ENCODE results near the gene RPL29.
"Not testable (repeated sequence)": the region's sequence is repeated elsewhere in the genome, so short reads cannot be mapped to it uniquely, and the experiment has no call there.

Gene RPL29

GRCh38 chr3:51995346-51996163 is at the start of gene RPL29:
Gene RPL29 (minus strand): TSS chr3:51995895. CDS start chr3:51995461, 434 bp downstream.
- peak; percentile 98 for FAIRE-seq

GRCh38 chr3:52044869-52045619 is 49.3 kb upstream of the RPL29 start:
- FAIRE-seq, result no peak

- no peak for FAIRE-seq
Observed at GRCh38 chr3:52043750-52044149, 48.1 kb upstream of the RPL29 start.

DNA sequence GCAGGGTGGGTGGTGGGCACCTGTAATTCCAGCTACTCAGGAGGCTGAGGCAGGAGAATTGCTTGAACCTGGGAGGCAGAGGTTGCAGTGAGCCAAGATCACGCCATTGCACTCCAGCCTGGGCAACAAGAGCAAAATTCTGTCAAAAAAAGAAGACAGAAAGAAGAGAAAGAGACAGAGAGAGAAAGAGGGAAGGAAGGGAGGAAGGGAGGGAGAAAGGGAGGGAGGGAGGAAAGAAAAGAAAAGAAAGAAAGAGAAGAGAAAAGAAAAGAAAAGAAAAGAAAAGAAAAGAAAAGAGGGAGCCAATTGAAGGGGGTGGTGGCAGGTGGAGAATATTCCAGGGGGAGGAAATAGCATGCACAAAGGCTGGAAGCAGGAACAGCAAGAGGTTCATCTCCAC is 47.3 kb upstream of the RPL29 start:
- FAIRE-seq, result not testable (repeated sequence)

GRCh38 chr3:52041118-52041731 is 45.5 kb upstream of the RPL29 start:
- no peak for FAIRE-seq

- no peak for FAIRE-seq
Observed at GRCh38 chr3:52040600-52040999, 44.9 kb upstream of the RPL29 start.

GRCh38 chr3:52039846-52040245 is 44.2 kb upstream of the RPL29 start:
- no peak for FAIRE-seq

- no peak for FAIRE-seq
Observed at GRCh38 chr3:52039426-52039825, 43.7 kb upstream of the RPL29 start.

DNA sequence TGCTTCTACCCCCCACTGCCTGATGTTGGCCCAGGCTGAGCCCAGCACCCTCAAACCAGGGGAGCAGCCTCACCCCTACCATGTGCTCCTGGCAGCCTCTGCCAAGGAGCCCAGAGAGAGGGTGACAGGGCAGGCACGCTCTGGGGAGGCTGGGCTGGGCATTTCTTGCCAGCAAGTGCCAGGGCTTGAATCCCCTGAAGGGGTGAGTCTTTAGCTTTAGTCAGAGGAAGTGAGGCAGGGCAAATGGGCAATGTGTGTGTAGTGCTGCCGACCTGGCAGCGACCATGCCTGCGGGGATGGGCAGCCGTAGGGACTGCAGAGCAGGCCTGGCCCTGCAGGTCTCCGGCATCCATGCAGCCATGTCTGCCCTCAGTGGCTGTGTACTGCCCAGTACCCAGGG is 42.5 kb upstream of the RPL29 start:
- FAIRE-seq, result no peak

DNA sequence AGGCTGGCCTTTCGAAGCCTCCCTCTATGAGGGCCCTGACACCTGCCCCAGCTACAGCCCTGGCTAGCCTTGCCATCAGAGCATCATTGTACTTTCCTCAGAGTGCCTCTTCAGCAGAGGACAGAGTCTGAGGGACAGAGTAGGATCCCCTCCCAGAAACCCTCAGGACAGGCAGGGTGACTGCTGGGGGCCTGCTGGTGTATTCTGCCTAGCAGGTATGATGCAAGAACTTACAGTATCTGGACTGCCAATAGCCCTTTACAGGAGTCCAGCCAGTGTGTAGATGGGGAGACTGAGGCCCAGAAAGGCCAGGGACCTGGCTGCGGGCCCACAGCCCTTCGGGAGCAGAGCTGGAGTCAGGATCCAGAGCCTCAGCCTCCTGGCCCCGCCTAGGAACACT is 41.6 kb upstream of the RPL29 start:
- FAIRE-seq, result no peak

DNA sequence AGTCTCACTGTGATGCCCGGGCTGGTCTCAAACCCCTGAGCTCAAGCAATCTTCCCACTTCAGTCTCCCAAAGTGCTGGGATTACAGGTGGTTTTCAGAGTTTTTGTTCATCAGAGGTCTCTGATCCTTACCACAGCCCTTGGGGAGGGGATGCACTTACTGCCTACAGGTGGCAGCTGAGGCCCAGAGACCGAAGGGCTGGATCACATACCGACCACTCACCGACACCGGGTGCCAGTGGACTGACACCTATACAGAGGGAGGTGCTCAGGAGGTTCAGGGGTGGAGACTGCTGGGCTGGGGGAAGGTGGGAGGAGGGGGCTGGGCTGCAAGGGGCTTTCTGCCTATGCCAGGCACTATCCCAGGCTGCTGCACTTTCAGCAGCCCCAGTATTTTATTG is 41.1 kb upstream of the RPL29 start:
- no peak for FAIRE-seq

DNA sequence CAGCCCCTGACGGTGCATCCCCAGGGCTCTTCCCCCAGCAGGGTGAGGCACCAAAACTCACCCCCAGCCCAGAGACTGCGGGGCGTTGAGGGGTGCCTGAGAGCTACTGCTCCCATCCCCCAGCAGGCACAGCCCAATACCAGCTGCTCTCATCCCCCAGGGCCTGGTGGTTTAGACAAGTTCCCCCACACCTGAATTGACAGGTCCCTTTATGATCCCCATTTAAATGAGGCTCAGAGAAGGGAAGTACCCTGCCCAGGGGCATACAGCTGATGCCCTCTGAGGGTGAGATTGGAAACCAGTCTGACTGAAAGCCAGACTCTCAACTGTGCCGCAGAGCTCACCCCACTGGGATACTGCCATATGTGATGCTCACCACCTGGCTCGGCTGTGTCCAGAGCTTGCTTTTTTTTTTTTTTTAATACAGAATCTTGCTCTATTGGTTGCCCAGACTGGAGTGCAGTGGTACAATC is 40.6 kb upstream of the RPL29 start:
- no peak for FAIRE-seq

GRCh38 chr3:52034651-52035050 is 39.0 kb upstream of the RPL29 start:
- FAIRE-seq, result no peak

- no peak for FAIRE-seq
Observed at GRCh38 chr3:52034212-52034611, 38.5 kb upstream of the RPL29 start.

DNA sequence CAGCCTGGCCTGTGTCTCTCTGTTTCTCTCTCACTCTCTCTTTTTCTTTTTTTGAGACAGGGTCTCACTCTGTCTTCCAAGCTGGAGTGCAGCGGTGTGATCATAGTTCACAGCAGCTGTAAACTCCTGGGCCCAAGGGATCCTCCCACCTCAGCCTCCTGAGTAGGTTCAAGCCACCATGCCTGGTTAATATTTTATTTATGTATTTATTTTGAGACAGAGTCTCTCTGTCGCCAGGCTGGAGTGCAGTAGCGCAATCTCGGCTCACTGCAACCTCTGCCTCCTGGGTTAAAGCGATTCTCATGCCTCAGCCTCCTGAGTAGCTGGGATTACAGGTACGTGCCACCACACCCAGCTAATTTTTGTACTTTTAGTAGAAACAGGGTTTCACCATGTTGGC is 38.1 kb upstream of the RPL29 start:
- FAIRE-seq, result not testable (repeated sequence)

DNA sequence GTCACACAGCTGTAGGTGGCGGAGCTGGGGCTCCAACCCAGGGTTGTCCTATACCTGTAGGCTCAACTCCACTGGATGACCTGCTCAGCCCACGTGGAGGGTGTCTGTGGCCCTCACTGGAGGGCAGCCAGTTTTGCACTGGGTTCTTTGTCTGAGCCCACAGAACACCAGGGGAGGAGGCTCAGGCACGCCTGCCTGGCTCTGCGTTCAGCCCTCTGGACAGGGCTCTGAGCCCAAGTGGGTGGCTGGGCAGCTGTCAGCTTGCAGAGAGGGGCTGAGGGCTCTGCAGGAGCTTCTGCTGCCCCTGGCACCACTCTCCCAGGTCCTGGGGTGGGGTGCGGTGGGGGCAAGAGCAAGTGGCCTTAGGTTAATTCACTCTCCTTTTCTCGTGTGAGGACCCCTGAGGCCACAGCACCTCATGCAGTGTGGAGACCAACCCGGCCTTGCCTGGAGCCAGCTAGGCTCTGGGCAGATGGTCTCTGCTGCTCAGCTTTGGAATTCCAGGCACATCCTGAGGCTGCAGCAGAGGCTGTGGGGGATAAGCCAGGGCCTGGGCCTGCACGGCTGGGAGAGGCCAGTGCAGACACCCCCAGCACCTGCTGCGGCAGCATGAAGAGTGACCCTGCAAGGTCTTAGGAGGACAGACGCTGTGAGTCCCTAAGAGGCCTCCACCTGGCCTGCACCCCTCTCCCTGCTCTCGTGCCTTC is 37.2 kb upstream of the RPL29 start:
- FAIRE-seq, result no peak

DNA sequence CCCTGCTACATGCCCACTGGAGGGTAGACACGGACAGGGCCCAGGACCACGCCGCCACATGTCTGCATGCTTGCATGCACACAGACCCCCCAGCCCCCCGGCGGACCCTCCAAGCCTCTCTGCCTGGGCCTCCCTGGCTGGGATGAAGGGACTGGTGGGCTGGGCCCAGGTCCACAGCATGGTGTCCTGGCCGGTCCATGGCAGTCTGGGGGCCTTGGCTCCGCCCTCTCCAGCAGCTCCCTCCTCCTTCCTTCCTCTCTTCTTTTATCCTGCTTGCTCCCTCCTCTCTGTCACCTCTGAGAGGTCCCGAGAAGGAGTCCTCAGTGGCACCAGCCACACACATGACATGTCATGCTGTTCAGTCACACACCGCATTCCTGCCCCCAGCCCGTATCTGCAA is 36.2 kb upstream of the RPL29 start:
- no peak for FAIRE-seq

DNA sequence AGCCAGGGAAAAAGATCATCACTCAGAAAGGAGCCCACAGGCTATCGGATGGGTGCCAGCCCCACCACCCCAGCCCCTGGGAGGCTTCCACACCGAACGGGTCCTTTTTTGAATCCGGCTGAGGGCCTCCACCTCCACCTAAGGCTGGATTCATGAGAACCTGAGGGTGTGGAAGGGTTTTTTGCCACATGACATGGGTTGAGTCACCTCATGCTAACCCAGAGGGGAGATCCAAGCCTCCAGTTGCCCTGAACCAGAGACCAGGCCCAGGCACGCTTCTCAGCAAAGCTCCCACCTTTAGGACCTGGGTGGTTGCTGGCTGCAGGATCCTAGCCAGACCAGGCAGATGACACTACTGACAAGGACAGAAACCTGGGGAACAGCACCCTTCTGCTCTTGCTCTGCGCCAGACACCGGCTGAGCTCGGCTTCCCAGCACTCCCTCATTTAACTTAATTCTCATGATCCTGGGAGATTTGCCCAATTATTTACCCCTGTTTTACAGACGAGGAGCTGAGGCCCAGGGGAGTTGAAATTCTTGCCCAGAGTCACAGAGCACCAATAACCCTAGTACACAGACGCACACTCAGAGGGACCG is 35.1 kb upstream of the RPL29 start:
- no peak for FAIRE-seq

DNA sequence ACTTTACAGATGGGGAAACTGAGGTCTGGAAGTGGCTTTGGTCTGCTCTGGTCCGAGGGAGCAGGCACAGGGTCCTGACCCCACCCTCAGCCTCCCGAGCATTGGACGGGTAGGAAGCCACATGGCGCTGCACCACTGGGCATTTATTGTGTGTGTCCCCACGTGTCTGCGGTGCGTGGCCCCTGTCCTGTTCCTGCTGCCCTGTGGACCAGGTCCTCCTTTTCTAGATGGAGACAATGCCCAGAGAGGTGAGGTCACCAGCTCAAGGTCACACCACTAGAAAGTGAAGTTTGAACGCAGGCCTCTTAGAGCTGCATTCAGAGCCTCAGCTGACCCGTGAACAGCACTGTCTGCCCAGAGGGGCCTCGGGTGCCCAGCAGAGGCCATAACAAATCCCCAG is 33.8 kb upstream of the RPL29 start:
- no peak for FAIRE-seq

- no peak for FAIRE-seq
Observed at GRCh38 chr3:52029053-52029452, 33.4 kb upstream of the RPL29 start.

DNA sequence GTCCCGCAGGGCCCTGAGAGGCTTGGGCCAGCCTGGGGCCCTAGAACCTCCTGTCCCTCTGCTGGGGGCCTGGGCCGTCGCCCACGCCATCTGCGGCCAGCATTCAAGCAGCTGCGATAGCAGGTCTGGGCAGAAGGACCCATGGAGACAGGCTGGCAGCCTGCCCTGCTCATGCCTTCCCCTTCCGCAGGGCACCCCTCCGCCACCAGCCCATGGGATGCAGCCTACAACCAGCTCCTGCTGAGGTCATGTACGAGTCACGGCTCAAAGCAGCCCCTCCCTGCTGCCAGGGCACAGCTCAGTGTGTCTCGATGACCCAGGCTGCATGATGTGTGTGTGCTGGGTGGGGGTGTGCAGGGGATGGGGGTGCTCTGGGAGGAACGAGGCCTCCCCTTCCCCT is 32.9 kb upstream of the RPL29 start:
- no peak for FAIRE-seq

GRCh38 chr3:52026041-52026440 is 30.3 kb upstream of the RPL29 start:
- FAIRE-seq, result no peak

- FAIRE-seq, result no peak
Observed at GRCh38 chr3:52025453-52025852, 29.8 kb upstream of the RPL29 start.

Data from G401.6 (cell line).